Effector memory CD8-positive, alpha-beta T cell (primary cell): Measurements from ENCODE around the gene C2orf49.

Source experiments
- ATAC-seq: fragments of 150-1000 bp; cut with Tn5 transposase; replicated peaks from 2 replicates; pipeline ENCODE4 v1.10.0; 2021; ENCODE audit warnings: mild to moderate bottlenecking, moderate library complexity
- DNase-seq, 3 experiments: peaks; one replicate each; pipeline ENCODE4 v3.0.0; 2021
- H3K27ac Mint-ChIP-seq, 2 donors: one replicate each; pipeline ENCODE4 v1.8.0; 2022; ENCODE audit warnings: mild to moderate bottlenecking in 2 of 2, mixed read lengths in 2 of 2, moderate library complexity in 2 of 2
- H3K27me3 Mint-ChIP-seq, 2 donors: one replicate each; pipeline ENCODE4 v1.8.0; 2022; ENCODE audit warnings: mixed read lengths in 2 of 2
- H3K36me3 Mint-ChIP-seq: one replicate; pipeline ENCODE4 v1.8.0; 2022; ENCODE audit warnings: mild to moderate bottlenecking, moderate library complexity, mixed read lengths; ENCODE audit not compliant: insufficient read depth
- H3K4me1 Mint-ChIP-seq, 2 donors: one replicate each; pipeline ENCODE4 v1.8.0; 2022; ENCODE audit warnings: low read depth in 2 of 2, mixed read lengths in 2 of 2
- H3K4me3 Mint-ChIP-seq, 2 donors: one replicate each; pipeline ENCODE4 v1.8.0; 2022; ENCODE audit warnings: mild to moderate bottlenecking in 2 of 2, mixed read lengths in 2 of 2, moderate library complexity in 2 of 2
- H3K9me3 Mint-ChIP-seq, 2 donors: one replicate each; pipeline ENCODE4 v1.8.0; 2022; ENCODE audit warnings: mixed read lengths in 2 of 2

Gene C2orf49

DNA sequence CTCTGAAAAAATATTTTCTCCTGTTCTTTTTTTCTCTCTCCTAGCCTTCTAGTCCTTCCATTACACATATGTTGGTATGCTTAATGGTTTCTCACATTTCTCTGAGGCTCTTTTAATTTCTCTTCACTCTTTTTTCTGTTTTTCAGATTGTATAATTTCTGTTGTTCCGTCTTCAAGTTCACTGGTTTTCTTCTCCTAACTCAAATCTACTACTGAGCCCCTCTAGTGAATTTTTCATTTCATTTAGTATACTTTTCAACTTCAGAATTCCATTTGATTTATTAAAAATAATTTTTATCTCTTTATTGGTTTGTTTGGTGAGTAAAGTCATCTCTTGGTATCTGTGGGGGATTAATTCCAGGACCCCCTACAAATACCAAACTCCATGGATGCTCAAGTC lies 19.8 kb downstream of the C2orf49 start:
- Mint-ChIP-seq H3K27me3 (no peaks in the 10 kb centered on the region), H3K4me3 (no peak overlapping the region), H3K27ac (no peak overlapping the region), H3K36me3 (peaks cover 34% of the 10 kb centered on the region), H3K9me3 (peaks cover 4 to 5% of the 10 kb centered on the region in 2 donors), H3K4me1 (peaks cover 8 to 16% of the 10 kb centered on the region in 2 donors)
- ATAC-seq, result no peak
- DNase-seq, result no peak

DNA sequence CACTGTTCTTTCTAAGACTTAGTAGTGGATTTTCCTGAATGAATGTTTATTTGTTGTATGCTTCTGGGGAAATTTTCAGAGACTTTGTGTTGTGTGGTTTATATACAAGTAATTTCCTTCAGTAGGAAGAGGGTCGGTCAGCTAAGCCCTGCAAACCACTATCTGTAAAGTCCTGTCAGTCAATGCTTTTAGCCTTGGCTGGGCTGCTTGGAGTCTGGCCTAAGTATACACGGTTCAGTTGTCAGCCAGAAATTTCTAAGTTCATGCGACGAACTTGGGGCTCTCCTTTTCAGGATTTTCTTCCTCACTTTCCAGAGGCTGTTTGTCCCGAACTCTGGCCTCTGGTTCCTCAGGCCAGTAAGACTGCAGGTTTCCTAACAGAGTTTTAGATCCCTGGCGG lies 21.3 kb downstream of the C2orf49 start:
- H3K27ac Mint-ChIP-seq, result no peak overlapping the region
- no peak overlapping the region for H3K4me3 Mint-ChIP-seq
- H3K27me3 Mint-ChIP-seq, result no peaks in the 10 kb centered on the region
- DNase-seq (no peak), ATAC-seq (no peak)
- H3K9me3 Mint-ChIP-seq, result peaks cover 4 to 5% of the 10 kb centered on the region in 2 donors
- peaks cover 11 to 16% of the 10 kb centered on the region in 2 donors for H3K4me1 Mint-ChIP-seq
- peaks cover 25% of the 10 kb centered on the region for H3K36me3 Mint-ChIP-seq

DNA sequence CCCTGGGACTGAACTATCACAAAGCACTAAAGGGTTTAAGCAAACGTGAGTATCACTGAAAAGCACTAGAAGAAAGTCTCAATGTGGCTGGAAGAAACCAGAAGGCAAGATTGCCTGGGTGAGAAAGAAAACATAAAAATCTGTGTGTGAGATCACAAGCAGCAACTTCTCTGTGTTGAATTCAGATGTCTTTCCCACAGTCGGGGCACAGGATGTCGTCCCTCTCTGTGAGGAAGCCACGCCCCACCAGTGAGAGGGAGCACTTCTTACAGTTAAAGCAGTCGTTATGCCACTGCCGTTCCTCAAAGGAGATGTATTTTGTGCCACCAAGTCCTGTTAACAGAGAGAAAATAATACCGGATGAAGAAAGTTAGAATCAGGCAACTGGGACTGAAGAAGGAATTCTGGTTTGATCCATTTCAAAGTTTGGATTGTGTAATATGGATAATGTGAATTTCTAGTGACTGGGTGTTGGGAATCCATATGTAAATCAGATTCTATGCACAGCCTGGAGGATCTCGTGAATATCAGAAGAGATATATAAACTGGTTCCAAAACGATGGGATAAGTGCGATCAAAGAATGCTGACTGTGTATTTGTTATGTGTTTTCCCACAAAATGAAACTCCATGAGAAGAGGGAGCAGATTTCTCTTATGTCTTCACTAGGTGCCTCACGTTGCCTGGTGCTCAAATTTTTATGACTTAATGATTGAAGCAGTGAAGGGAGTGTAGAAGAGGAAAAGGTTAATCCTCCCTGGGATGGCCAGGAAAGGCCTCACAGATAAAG lies 24.0 kb downstream of the C2orf49 start:
- Mint-ChIP-seq H3K27ac (peak overlapping the region in 1 of 2 donors; percentile 76), H3K9me3 (peaks cover 0 to 2% of the 10 kb centered on the region in 2 donors), H3K36me3 (peaks cover 18% of the 10 kb centered on the region), H3K4me1 (peaks cover 11 to 16% of the 10 kb centered on the region in 2 donors), H3K4me3 (no peak overlapping the region), H3K27me3 (no peaks in the 10 kb centered on the region)
- no peak for ATAC-seq
- DNase-seq, result no peak

DNA sequence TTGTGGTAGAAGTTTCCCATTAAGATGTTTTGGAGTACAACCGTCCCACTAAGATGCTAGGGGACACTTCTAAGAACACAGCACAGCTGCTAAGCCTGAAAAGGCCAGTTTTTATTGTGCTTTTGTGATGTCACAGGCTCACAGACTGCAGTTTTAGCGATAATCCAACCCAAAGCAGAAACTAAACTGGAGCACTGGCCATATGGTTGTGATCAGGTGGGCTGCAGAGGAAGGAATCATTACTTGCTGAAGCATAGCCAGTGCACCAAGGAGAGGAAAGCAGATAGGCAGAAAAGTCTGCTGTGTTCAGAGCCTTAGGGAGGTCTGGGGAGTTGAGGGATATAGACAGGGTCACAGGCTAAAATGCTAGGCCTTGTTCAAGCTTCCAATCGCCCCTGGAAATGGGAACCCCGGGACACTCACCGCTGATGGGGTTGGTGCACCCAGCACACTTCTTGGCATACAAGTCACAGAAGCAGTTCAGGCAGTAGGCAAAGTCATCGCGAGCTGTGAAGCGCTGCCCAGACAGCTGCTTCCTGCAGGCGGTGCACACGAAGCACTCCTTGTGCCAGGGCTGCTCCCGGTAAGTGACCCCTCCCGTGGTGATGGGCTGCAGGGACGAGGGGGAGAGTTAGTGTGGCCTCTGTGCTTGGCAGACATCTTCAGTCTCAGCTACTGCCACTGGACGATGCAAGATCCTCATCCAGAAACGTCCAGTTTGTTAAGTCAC lies 25.7 kb downstream of the C2orf49 start:
- Mint-ChIP-seq H3K4me3 (no peak overlapping the region), H3K4me1 (peaks cover 11 to 16% of the 10 kb centered on the region in 2 donors), H3K27me3 (no peaks in the 10 kb centered on the region), H3K27ac (peak overlapping the region; percentile 19 to 54), H3K9me3 (no peaks in the 10 kb centered on the region), H3K36me3 (peaks cover 11% of the 10 kb centered on the region)
- no peak for DNase-seq
- no peak for ATAC-seq

DNA sequence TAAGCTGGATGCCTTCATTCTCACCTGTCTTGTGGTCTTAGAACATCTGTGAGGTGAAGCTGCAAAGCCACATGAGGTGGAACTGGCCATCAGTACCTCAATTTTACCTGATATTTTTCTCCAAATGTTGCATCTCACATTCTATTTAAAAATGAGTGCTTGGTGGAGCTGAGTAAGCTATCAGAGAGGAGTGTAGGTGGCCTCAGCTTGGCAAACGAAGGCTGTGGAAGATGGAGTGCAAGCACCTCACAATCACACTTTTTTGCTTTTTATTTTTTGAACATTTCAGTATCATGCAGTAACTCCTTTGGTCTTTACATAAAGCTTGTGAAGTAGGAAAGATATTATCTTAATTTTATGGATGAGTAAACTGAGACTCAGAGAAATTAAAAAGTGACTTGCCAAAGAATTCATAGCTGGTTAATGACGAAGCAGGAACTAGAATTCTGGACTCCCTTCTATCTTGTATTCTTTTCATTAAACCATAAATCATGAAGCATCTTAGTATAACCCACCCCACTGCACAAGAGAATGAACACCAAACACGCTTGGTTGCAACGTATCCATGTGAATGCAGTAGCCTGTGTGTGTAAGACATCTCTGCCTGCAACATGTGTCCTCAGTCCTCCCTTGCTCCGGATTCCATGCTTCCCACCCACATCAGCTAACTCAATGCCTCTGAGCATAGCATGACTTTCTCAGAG lies 27.2 kb downstream of the C2orf49 start:
- Mint-ChIP-seq H3K36me3 (peaks cover 7% of the 10 kb centered on the region), H3K9me3 (no peaks in the 10 kb centered on the region), H3K4me3 (no peak overlapping the region), H3K27me3 (peaks cover under 1 to 2% of the 10 kb centered on the region in 2 donors), H3K27ac (no peak overlapping the region), H3K4me1 (peaks cover 12 to 17% of the 10 kb centered on the region in 2 donors)
- DNase-seq (no peak), ATAC-seq (no peak)

DNA sequence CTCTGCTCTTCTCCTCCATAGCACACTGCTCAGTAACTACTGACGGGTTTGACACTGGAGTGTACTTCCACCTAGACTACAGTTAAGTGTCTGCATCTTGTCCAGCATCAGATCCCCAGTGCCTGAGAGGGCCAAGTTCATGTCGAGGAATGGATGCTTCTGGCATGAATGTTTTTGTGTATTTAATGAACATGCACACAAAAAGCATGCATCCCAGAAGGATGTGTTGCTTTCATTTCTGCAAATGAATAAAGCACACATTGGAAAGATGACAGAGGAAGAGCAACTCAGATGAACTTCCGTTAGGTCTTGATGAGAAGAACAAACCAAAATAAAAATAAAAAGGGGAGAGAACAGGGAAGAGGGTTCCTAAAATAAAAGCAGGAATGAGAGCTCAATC lies 27.9 kb downstream of the C2orf49 start:
- DNase-seq (no peak), ATAC-seq (no peak)
- Mint-ChIP-seq H3K27ac (no peak overlapping the region), H3K27me3 (peaks cover 7 to 8% of the 10 kb centered on the region in 2 donors), H3K4me3 (no peak overlapping the region), H3K4me1 (peaks cover 18 to 20% of the 10 kb centered on the region in 2 donors), H3K9me3 (no peaks in the 10 kb centered on the region), H3K36me3 (peaks cover 4% of the 10 kb centered on the region)

DNA sequence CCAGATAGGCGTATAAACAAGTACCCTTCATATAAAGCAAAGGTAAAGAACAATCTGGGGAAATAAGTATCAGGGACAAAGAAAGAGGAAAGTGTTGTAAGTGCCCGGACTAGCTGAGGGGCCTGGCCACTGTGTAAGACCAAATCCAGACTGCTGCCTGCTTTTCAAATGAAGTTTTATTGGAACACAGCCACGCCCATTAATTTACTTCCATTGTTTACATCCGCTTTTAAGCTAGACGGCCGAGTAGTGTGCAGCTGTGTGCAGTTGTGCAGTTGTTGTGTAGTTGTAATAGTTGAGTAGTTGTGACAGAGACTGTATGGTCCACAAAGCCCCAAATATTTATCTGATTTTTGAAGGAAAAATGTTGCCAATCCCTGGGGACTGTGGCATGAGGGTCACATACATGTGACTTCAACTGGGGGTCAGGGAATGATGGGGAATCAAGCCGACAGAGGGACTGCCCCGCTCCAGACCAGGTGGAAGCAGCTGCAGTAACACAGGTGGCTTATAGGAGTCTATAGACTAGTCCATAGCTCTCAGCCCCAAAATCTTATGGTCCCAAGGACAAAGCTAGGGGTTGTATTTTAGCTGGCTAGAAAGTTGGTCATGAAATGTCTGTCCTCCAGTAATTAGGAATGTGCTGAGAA lies 31.5 kb downstream of the C2orf49 start:
- no peaks in the 10 kb centered on the region for H3K36me3 Mint-ChIP-seq
- DNase-seq (no peak), ATAC-seq (no peak)
- H3K4me3 Mint-ChIP-seq, result no peak overlapping the region
- H3K4me1 Mint-ChIP-seq, result peaks cover 17 to 18% of the 10 kb centered on the region in 2 donors
- H3K27me3 Mint-ChIP-seq, result peaks cover 8% of the 10 kb centered on the region in 2 donors
- H3K27ac Mint-ChIP-seq, result no peak overlapping the region
- no peaks in the 10 kb centered on the region for H3K9me3 Mint-ChIP-seq

DNA sequence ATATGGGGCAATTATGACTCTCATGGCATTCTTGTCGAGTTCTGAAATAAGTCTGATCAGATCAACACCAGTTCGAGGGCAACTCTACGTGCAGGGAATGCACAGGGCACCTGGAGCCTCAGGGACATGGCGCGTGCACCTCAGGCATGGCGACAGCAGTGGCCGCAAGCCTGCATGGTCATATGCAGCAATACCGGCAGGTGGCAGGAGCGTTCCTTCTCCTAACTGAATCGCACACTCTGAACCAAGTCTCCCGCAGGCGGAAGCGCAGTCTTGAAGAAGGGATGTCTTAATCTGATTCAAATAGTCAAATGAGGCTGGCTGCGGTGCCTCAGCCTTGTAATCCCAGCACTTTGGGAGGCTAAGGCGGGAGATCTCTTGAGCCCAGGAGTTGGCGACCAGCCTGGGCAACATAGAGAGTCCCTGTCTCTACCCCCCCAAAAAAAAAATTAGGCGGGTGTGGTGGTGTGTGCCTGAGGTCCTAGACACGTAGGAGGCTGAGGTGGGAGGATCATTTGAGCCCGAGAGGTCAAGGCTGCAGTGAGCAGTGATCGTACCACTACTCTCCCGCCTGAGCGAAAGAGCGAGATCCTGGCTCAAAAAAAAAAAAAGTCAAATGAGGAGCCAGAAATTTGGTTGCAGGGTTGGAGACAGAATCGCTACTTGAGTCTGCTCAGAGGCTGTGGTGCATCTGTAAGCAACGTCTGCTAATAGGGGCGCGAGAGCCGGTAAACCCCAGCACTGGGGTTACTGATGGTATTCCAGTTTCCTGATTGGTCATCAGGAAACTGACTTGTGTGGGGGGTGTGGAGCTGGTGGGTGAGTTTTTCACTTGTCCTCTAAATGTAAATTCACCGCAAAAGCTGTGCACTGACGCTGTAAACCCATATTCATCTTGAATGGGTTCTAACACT lies 32.7 kb downstream of the C2orf49 start:
- DNase-seq (peak; percentile 80 to 89 (median 82)), ATAC-seq (peak; percentile 95)
- H3K36me3 Mint-ChIP-seq, result no peaks in the 10 kb centered on the region
- H3K27me3 Mint-ChIP-seq, result peaks cover 8% of the 10 kb centered on the region in 2 donors
- H3K4me1 Mint-ChIP-seq, result peaks cover 22 to 28% of the 10 kb centered on the region in 2 donors
- H3K4me3 Mint-ChIP-seq, result peak overlapping the region; percentile 68 to 80
- no peaks in the 10 kb centered on the region for H3K9me3 Mint-ChIP-seq
- H3K27ac Mint-ChIP-seq, result peak overlapping the region; percentile 36 to 82

DNA sequence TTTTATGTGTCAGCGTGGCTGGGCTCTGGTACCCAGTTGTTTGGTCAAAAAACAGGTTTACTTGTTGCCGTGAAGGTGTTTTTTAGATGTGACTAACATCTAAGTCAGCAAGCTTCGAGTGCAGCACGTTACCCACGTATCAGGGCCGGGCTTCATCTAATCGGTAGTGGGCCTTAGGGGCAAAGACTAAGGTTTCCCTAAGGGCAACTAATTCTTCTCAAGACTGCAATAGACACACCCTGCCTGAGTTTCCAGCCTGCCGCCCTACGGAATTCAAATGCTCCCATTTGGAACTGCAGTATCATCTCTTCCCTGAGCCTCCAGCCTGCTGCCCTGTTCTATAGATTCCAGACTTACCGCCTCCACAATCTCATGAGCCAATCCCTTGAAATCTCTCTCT lies 33.8 kb downstream of the C2orf49 start:
- H3K36me3 Mint-ChIP-seq, result no peaks in the 10 kb centered on the region
- no peak overlapping the region for H3K4me3 Mint-ChIP-seq
- no peaks in the 10 kb centered on the region for H3K9me3 Mint-ChIP-seq
- no peak for DNase-seq
- peaks cover 8% of the 10 kb centered on the region in 2 donors for H3K27me3 Mint-ChIP-seq
- H3K4me1 Mint-ChIP-seq, result peaks cover 22 to 30% of the 10 kb centered on the region in 2 donors
- no peak overlapping the region for H3K27ac Mint-ChIP-seq
- no peak for ATAC-seq

DNA sequence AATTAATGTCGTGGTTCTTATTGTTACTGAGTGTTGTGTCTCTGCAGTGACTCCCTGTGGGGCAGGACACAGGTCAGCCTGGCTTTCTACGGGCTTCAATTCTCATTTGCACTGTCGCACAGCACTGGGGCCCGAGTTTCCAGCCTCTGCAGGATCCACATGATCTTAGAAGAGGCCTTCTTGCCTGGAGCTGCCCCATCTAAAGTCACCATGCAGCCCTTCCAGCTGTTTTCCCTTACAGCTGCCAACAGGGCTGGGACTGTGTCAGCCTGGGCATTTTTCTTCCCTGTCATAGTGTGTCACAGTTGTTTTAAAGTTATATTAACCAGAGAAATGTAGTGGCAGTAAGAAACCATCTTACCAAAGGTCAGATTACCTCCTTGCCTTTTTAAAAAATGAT lies 34.5 kb downstream of the C2orf49 start:
- Mint-ChIP-seq H3K4me1 (peaks cover 22 to 30% of the 10 kb centered on the region in 2 donors), H3K36me3 (no peaks in the 10 kb centered on the region), H3K4me3 (no peak overlapping the region), H3K27me3 (peaks cover 8% of the 10 kb centered on the region in 2 donors), H3K9me3 (no peaks in the 10 kb centered on the region), H3K27ac (no peak overlapping the region)
- DNase-seq (no peak), ATAC-seq (no peak)

DNA sequence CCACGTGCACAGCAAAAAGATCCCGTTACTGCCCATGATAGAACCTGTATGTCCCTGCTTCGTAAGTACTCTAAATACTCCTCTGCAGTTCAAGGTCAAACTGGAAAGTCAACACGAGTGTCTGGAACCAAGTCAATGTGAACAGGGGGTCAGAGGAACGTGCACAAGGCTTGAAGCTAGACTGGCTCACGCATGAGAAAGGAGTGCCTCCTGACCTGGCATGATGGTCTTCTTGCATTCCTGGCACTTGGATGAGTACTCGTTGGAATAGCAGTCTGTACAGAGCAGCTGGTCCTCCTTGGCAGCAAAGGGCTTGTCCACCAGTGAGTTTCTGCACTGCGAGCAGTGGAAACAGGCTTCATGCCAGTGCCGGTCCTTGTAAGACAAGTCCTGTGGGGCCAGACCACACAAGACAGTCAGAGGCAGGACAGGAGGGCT lies 36.0 kb downstream of the C2orf49 start:
- peak overlapping the region; percentile 79 to 81 for H3K4me3 Mint-ChIP-seq
- DNase-seq (no peak), ATAC-seq (no peak)
- peak overlapping the region; percentile 86 to 92 for H3K27ac Mint-ChIP-seq
- H3K27me3 Mint-ChIP-seq, result peaks cover 8% of the 10 kb centered on the region in 2 donors
- peaks cover 22 to 30% of the 10 kb centered on the region in 2 donors for H3K4me1 Mint-ChIP-seq
- H3K9me3 Mint-ChIP-seq, result no peaks in the 10 kb centered on the region
- no peaks in the 10 kb centered on the region for H3K36me3 Mint-ChIP-seq

DNA sequence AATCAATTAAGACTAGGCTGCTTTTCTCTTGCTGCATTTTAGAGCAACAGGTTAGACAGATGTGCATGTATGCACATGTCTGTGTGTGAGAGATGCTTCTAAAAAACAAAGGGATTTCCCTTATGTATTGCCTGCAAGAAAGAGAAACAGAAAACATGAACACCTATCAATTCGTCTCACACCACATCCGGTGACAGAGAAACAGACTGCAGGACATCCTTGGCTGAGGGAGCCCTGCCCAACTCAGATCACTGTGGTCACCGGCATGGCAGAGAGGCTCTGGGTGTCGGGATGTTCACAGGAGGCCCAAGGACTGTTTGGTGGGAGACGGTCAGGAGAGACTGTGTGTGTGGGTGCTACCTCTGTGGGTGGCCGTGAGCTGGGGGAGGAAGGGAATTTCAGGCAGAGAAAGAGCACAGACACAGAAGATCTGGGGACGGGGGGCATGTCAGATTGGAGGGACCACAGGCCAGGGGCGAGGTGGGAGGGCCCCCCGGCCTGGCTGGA lies 36.6 kb downstream of the C2orf49 start:
- no peaks in the 10 kb centered on the region for H3K36me3 Mint-ChIP-seq
- peaks cover 8% of the 10 kb centered on the region in 2 donors for H3K27me3 Mint-ChIP-seq
- H3K9me3 Mint-ChIP-seq, result no peaks in the 10 kb centered on the region
- peak overlapping the region; percentile 79 to 81 for H3K4me3 Mint-ChIP-seq
- ATAC-seq, result peak; percentile 73
- peak overlapping the region; percentile 86 to 92 for H3K27ac Mint-ChIP-seq
- DNase-seq, result peak; percentile 13 to 42 (median 18)
- peaks cover 22 to 30% of the 10 kb centered on the region in 2 donors for H3K4me1 Mint-ChIP-seq
